ENCODE data around the gene NAA10. TPM values are rescaled to one million over a fixed set of nuclear protein-coding genes. Genes with fewer than 3 reads are reported as not detected.

Gene NAA10
- total RNA-seq, 4 donors from 2014 or later, result 85.7 to 101 (median 90.7) TPM

DNA sequence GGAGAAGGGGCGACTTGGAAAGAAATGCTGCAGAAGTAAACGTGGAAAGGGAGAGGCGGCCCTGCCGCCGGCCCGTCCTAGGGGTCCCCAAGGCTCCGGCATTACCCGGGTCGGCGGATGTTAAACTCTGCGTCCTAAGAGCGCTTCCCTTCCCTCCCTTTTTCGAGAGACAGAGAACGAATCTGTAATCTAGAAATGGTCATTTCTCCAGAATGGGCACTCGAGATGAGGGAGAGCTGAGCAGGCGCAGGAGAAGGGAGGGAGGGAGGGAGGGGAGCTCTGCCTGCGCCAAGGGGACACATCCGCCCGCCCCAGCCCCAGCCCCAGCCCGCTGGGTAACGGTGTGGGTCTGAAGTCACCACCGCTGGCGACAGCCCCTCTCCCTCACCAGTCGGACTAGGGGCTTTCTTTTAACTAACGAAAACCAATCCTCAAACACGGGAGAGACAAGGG is 35.1 kb upstream of the NAA10 start:
- no peak for ATAC-seq (ENCODE audit: low FRiP score)
- TF ChIP-seq, protein P1, sequence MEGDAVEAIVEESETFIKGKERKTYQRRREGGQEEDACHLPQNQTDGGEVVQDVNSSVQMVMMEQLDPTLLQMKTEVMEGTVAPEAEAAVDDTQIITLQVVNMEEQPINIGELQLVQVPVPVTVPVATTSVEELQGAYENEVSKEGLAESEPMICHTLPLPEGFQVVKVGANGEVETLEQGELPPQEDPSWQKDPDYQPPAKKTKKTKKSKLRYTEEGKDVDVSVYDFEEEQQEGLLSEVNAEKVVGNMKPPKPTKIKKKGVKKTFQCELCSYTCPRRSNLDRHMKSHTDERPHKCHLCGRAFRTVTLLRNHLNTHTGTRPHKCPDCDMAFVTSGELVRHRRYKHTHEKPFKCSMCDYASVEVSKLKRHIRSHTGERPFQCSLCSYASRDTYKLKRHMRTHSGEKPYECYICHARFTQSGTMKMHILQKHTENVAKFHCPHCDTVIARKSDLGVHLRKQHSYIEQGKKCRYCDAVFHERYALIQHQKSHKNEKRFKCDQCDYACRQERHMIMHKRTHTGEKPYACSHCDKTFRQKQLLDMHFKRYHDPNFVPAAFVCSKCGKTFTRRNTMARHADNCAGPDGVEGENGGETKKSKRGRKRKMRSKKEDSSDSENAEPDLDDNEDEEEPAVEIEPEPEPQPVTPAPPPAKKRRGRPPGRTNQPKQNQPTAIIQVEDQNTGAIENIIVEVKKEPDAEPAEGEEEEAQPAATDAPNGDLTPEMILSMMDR (IDR thresholded peaks at IDR 0.05), result no peak

DNA sequence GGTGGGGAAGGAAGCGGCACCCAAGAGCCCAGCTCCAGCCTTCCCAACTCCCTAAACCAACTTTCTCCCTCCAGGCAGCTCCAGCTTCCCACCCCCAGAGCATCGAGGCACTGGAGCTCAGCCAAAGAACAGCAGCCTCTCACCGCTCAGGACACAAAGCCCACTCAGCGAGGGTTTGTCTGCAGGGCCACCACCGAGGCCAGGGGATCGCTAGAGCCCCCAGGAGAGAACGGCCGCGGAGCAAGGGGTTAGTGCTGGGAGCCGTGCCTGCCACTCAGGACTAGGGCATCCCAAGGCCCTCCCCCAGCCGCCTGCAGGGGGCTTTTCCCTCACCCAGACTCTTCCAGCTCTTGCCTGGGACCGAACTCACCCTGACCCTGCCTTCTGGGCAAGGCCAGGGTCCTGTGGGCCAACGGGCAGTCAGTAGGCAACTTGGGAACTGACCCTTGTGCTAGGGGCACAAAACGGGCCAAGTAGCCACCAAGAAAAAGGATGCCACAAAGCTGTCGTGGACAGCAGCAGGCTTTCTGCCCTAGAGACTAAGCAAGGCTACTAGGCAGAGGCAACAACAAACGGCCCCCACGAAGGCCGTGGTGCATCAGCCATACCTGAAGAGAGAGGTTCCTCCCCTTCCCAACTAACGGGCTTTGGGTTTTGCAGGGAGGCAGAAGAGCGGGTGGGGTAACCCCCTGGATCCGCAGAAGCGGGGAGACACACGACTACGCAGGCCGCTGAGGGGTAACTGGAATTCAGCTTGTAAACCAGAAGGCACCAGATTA is 34.5 kb upstream of the NAA10 start:
- TF ChIP-seq, protein P1 (IDR thresholded peaks at IDR 0.05), result no peak
- no peak for DNase-seq (ENCODE audit: low spot score)
- ATAC-seq (ENCODE audit: low FRiP score), result no peak

More for the DNA sequence above, 35.1 kb upstream of the NAA10 start:
- DNase-seq (ENCODE audit: low spot score), result no peak

DNA sequence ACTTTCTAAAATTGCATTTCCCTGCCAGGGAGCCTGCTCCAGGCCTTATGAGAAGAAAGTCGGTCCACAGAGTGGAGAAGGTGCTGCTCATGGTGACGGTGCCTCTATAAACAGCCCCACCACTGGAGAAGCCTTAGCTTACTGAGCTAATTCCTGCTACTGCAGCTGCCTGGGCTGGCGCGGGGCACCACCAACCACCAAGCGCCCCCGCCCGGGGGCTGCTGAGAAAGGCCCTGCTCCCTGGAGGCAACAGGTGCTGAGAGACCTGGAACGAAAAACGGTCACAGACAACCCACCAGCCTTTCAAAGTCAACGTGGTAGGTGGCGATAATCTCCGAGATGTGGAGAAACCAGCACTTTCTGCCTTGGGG is 33.9 kb upstream of the NAA10 start:
- TF ChIP-seq, protein P1 (IDR thresholded peaks at IDR 0.05), result no peak
- DNase-seq (ENCODE audit: low spot score) (no peak), ATAC-seq (ENCODE audit: low FRiP score) (no peak)

DNA sequence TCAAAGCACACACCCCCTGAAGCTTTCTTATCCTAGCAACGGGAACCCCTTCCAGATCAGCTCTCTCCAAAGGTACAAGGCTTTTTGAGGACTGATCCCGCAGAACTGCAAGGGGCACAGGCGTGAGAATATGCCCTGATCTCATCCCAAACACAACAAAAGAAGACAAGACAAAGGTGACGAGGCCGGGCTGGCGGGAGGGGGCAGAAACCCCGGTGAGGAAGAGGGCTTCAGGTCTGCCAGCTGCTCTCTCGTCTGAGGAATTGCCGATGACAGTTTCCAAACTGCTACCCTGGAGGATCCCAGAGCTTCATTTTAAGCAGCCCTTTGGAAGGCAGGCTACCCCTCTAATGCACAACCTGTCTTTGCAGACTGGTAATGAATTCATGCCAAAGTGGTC is 33.4 kb upstream of the NAA10 start:
- DNase-seq (ENCODE audit: low spot score) (no peak), ATAC-seq (ENCODE audit: low FRiP score) (no peak)
- TF ChIP-seq, protein P1 (IDR thresholded peaks at IDR 0.05), result no peak

DNA sequence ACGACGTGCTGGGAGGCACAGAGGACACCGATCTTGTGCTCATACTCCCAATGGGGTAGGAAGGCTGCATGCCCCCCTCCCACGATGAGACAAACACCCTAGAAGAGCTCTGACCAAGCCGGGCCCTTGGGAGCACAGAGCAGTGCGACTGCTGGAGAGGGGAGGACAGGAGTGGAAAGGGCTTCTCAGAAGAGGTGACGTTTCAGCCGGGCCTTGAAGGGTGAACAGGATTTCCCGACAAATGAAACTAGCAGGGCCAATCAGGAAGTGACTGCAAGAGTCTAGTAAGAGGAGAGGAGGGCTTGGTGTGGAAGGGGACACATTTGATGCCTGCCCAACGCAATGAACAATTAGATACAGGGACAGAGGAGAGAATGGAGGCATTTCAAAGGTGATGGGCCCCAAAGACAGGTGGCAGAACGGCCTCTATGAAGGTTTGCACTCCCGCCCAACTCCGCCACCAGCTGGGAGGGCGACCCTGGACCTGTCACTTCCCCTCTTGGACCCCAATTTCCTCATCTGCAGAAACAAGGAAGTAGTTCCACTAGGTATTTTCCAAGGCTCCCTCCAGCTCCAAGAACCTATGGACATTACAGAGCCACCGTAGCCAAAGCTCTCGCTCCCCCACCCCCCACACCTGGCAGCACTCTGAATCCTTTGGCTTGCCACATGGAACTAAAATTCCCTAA is 32.8 kb upstream of the NAA10 start:
- ATAC-seq (ENCODE audit: low FRiP score) (no peak), DNase-seq (ENCODE audit: low spot score) (no peak)
- TF ChIP-seq, protein P1 (IDR thresholded peaks at IDR 0.05), result no peak

DNA sequence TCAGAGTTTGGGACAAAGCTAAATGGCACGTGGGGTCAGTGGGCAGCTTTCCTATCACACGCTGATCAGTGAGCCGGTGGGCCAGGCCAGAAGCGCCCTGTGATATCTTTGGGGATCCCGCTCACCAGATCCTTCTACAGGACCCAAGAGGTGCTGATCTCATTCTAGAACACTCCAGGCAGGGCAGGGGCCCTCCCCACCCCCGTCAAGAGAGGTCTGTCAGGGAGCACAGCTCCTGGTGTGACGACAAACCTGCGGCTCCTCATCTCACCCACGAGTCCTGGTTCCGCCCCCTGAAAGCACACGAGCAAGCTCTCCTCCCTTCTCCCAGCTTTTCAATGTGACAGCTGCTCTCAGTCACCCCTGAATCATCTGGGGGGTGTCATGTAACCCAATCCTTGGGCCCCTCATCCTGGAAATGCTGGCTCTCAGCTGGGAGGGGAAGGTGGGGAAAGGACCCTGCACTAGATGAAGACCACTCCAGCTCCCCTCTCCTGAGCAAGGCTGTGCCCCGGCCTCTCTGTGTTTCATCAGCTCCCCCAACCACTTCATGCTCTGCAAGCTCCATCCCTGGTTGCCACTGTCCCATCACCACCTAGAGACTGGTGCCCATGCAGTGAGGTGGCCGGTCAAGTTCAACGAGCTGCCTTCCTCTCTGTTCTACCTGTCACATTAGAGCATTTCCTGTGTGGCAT is 32.2 kb upstream of the NAA10 start:
- no peak for DNase-seq (ENCODE audit: low spot score)
- TF ChIP-seq, protein P1 (IDR thresholded peaks at IDR 0.05), result no peak
- ATAC-seq (ENCODE audit: low FRiP score), result no peak
